Left renal pelvis (tissue), 4 donors: ENCODE results near the gene TM9SF2. TPM values are rescaled to one million over a fixed set of nuclear protein-coding genes. Genes with fewer than 3 reads are reported as not detected.
"Not testable (repeated sequence)": the region's sequence is repeated elsewhere in the genome, so short reads cannot be mapped to it uniquely, and the experiment has no call there.

ENCODE experiments used
- DNase-seq, 4 donors: peaks; one replicate each; pipeline ENCODE4 v3.0.0-alpha.2; 2013; ENCODE audit warnings: low read depth in 4 of 4, low spot score in 3 of 4
- polyA plus RNA-seq, 4 donors: library from polyadenylated mRNA; unstranded; fragments of 120-200 nt; gene quantifications; one replicate each; pipeline ENCODE4 v1.2.1, GENCODE V29; 2013; ENCODE audit not compliant: insufficient read length in 4 of 4

Gene TM9SF2
- 100 to 1,000 TPM; 157 to 246 (median 208) TPM for polyA plus RNA-seq

GRCh38 chr13:99501184-99501847, at the start of gene TM9SF2:
Gene TM9SF2 (plus strand): TSS chr13:99501472. CDS start chr13:99501607, 135 bp downstream.
- DNase-seq, result peak; percentile 94 to 98 (median 95)

- DNase-seq, result no peak
These were observed 46.6 kb upstream of the TM9SF2 start for GRCh38 chr13:99454518-99455183.

- no peak for DNase-seq
These were observed 42.0 kb upstream of the TM9SF2 start for GRCh38 chr13:99459099-99459850.

GRCh38 chr13:99460802-99461201, 40.5 kb upstream of the TM9SF2 start:
- DNase-seq, result not testable (repeated sequence)

- no peak for DNase-seq
These were observed 37.5 kb upstream of the TM9SF2 start for GRCh38 chr13:99463646-99464397.

- DNase-seq, result no peak
These were observed 36.8 kb upstream of the TM9SF2 start for GRCh38 chr13:99464441-99464949.

- no peak for DNase-seq
These were observed 35.8 kb upstream of the TM9SF2 start for GRCh38 chr13:99465454-99465853.

- DNase-seq, result no peak
These were observed 33.5 kb upstream of the TM9SF2 start for GRCh38 chr13:99467764-99468163.

GRCh38 chr13:99469041-99469440, 32.2 kb upstream of the TM9SF2 start:
- DNase-seq, result no peak

- DNase-seq, result no peak
These were observed 31.2 kb upstream of the TM9SF2 start for GRCh38 chr13:99470027-99470426.

- no peak for DNase-seq
These were observed 29.8 kb upstream of the TM9SF2 start for GRCh38 chr13:99471221-99472121.

- DNase-seq, result no peak
These were observed 29.2 kb upstream of the TM9SF2 start for GRCh38 chr13:99472122-99472440.

GRCh38 chr13:99473515-99473914, 27.8 kb upstream of the TM9SF2 start:
- DNase-seq, result no peak

GRCh38 chr13:99476648-99477047, 24.6 kb upstream of the TM9SF2 start:
- DNase-seq, result no peak

- no peak for DNase-seq
These were observed 23.8 kb upstream of the TM9SF2 start for GRCh38 chr13:99477493-99477892.

GRCh38 chr13:99481366-99481765, 19.9 kb upstream of the TM9SF2 start:
- DNase-seq, result no peak

GRCh38 chr13:99484473-99484872, 16.8 kb upstream of the TM9SF2 start:
- DNase-seq, result no peak

GRCh38 chr13:99486996-99487395, 14.3 kb upstream of the TM9SF2 start:
- no peak for DNase-seq

GRCh38 chr13:99489028-99489427, 12.2 kb upstream of the TM9SF2 start:
- DNase-seq, result no peak

- not testable (repeated sequence) for DNase-seq
These were observed 9.5 kb upstream of the TM9SF2 start for GRCh38 chr13:99491750-99492149.
